Epidermal melanocyte (primary cell): ENCODE data around the gene KIF1A.

Source experiments
- DNase-seq: peaks from one replicate; pipeline ENCODE4 v3.0.0; 2011; ENCODE audit warnings: low spot score; ENCODE audit not compliant: insufficient read length

Gene KIF1A

DNA sequence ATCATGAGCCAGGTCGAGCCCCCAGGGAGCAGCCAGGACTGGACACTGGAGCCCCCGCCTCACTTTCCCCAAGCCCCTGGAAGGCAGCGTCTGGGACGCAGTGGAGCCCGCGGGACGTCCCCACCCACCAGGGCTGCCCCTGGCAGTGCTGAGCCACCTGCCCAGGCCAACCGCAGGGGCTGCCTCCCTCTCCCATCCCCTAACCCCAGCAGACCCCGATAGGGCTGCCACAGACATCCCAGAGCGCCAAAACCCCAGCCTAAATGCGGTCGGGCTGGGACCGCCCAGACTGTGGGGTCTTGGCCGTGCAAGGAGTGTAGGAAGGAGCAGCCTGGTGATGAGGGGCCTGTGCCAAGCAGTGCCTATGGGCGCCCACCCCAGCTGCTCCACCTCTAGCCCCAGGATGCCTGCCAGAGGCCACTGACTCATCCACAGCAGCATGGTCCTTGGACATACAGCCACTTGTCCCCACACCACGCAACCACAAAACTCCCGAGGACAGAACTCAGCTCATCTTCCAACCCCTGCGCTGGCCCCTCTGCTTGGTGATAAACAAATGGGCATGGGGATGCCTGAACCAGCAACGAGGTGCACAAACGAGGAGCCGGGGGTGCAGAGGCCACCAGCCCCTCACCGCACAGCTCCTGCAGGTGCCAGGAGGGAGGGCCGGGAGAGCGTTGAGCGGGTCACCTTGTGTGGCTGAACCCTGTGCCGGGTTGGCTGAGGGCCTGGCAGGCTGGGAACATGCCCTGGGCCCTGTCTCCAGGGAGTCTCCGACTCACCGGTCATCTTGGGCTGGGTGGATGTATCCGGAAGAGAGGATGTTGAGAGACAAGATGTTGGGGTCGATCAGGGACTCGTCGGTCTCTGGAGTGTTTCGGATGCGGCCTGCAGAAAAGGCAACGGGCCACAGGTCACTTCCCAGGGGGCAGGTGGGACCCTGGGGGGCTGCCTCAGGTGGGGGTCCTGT is 83.5 kb downstream of the KIF1A start:
- no peak for DNase-seq

DNA sequence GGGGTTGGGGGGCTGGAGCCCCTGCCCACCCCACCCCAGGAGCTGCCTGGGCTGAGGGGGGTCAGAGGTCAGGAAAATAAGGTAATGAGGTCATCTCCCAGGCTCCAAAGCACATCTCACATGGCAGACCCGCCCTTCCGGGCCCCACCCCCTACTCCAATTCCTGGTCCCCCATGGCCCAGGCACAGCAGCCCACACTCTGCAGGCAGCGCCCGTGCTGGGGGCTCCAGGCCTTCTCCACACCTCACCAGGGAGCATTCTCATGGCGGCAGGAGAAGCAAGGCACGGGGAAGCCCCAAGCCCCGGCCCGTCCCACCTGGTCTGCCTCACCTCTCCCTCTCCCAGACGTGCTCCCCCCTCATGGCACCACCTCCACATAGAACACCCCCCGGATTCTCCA is 84.5 kb downstream of the KIF1A start:
- no peak for DNase-seq

GRCh38 chr2:240734756-240735155 is 85.3 kb downstream of the KIF1A start:
- no peak for DNase-seq

GRCh38 chr2:240733803-240734495 is 86.1 kb downstream of the KIF1A start:
- no peak for DNase-seq

DNA sequence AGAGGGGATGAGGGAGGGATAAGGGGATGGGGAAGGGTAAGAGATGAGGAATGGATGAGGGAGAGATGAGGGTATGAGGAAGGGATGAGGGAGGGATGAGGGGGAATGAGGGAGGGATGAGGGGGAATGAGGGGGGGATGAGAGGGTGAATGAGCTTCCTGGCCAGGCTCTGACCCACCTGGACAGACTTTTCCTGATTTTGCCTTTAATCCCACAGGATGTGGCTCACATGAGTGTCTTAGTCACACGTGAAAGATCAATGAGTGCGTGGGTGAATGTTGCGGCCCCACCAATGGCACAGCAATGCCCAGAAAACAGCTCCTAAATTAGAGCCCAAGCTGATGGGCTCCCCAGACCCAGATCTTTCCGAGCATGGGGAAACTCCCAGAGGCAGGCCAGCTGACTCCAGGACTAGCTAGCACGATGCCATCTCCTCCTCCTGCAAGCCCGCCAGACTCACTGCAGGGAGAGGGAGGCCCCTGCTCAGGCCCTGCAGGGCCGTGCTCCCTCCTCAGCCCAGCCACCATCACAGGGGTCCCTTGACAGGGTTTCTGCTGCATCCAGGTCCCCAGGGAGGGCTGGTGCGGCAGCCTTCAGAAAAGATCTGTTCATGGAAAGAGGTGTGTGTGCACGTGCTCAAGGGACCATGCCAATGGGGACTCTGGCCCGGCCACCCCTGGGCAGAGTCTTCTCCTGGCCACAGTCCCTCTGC is 87.0 kb downstream of the KIF1A start:
- DNase-seq: no peak

DNA sequence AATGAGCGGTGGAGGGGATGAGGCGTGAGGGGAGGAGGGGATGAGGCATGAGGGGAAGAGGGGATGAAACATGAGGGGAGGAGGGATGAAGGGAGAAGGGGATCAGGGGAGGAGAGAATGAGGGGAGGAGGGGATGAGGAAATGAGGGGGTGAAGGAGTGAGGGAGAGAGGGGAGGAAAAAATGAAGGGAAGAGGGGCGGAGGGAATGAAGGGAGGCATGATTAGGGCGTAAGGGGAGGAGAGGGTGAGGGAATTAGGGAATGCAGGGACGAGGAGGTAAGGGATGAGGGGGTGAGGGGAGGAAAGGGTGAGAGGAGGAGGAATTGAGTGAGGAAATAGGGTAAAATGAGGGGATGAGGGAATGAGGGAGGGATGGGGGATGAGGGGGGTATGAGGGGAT is 87.8 kb downstream of the KIF1A start:
- no peak for DNase-seq

DNA sequence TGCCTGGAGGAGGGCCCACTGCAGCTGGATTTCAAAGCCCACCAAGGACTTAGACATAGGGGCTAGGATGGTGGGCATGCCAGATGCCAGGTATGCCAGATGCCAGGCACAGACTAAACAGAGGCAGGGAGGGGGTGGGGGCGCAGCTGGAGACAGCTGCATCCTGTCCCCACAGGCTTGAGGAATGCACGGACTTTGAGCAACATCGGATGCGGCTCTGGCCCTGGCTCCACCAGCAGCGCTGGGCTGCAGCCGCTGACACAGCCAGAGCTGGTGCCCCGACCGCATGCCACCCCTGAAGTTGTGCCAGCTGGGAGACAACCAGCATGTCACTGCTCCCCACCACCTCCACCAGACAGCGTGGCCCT is 88.9 kb downstream of the KIF1A start:
- DNase-seq: no peak

- DNase-seq: no peak
These were observed 89.4 kb downstream of the KIF1A start for GRCh38 chr2:240730501-240731177.

- DNase-seq: no peak
These were observed 91.2 kb downstream of the KIF1A start for GRCh38 chr2:240728827-240729226.

GRCh38 chr2:240728361-240728760 is 91.7 kb downstream of the KIF1A start:
- no peak for DNase-seq

- no peak for DNase-seq
These were observed 92.1 kb downstream of the KIF1A start for GRCh38 chr2:240727913-240728312.

DNA sequence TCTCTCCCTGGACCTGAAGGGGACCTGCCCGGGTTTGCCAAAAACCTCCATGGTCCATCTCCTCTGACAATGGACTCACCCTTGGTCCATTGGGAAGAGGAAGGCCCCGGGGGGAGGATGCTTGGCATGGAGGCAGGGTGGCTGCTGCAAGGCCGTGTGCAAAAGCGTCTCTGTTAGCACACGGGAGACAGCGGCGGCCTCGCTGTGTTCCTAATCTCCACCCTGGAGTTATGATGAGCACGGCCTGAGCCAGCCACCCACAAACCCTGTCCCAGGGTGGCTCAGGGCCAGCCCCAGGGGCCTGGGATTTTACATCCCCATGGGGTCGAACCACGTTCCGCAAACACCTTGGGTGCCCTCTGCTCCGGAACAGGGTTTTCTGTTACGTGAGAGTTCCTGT is 92.6 kb downstream of the KIF1A start:
- DNase-seq: no peak

GRCh38 chr2:240726876-240727275 is 93.1 kb downstream of the KIF1A start:
- DNase-seq: no peak

DNA sequence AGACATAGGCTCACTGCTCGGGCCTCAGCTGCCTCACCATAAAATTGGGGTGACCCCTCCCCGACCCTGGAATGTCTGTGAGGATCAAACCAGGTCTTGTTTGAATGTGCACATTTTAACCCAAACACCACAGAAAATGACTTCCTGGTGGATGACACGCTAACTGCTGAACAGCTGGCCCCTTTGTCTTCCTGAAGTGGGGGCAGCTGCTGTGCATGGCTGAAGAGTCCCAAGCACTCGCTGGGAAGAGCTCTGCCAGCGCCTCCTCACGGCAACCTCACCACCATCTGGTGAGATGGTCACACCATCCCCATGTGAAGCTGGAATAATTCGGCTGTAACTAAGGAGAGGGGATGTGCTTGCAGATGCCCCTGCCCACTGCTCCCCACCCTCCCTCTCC is 94.3 kb downstream of the KIF1A start:
- DNase-seq: no peak

DNA sequence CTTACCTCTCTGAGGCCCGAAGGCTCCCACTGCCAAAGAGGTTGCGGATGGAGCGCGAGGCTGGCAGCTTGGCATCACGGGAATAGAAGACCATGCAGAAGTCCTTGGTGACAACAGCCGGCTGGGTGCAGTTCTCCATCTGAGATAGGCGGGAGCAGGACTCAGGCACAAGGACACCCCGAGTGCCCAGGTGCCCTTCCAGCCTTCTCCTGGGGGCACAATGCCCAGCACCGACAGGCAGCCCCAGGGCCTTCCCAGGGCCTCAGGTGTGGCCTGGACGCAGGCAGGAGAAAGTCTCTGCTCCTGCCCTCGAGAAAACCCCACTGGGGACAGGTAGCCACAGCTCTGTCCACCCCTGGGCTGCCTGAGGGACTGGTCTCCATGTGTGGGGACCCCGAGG is 94.8 kb downstream of the KIF1A start:
- no peak for DNase-seq

DNA sequence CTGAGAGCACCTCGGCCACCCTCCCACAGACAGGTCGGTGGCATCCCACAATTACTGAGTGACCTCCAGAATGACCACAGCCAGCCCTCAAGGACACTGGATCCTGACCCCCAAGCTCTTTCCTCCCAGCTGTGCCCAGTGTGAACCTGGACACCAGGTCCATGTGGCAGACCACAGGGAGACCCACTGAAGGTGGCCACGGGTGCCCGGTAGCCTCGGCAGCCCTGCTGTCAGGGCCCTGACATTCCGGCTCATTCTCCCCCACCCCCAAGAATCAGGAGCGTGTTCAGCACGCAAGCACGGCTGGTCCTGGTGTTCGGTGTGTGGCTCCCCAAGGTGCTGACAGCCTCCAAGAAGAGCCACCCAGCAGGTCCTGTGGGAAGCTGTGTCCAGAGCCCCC is 95.6 kb downstream of the KIF1A start:
- DNase-seq: no peak

DNA sequence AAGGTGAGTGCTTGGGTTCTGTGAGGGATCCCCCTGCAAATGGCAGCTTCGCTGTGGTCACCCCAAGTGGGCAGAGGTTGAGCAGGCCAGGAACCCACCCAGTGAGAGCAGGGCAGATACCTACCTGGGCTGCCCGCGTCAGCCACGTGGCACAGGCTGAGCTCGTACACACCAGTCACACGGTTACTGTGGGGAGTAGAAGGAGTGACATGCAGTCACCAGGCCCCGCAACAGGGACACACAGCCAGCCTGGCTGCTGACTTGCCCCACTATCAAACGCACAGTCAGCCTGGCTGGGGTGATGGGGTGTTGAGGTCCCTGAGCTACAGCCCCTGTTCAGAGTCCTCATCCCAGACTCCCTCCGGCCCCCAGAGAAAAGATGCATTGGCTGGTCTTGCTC is 96.2 kb downstream of the KIF1A start:
- no peak for DNase-seq

DNA sequence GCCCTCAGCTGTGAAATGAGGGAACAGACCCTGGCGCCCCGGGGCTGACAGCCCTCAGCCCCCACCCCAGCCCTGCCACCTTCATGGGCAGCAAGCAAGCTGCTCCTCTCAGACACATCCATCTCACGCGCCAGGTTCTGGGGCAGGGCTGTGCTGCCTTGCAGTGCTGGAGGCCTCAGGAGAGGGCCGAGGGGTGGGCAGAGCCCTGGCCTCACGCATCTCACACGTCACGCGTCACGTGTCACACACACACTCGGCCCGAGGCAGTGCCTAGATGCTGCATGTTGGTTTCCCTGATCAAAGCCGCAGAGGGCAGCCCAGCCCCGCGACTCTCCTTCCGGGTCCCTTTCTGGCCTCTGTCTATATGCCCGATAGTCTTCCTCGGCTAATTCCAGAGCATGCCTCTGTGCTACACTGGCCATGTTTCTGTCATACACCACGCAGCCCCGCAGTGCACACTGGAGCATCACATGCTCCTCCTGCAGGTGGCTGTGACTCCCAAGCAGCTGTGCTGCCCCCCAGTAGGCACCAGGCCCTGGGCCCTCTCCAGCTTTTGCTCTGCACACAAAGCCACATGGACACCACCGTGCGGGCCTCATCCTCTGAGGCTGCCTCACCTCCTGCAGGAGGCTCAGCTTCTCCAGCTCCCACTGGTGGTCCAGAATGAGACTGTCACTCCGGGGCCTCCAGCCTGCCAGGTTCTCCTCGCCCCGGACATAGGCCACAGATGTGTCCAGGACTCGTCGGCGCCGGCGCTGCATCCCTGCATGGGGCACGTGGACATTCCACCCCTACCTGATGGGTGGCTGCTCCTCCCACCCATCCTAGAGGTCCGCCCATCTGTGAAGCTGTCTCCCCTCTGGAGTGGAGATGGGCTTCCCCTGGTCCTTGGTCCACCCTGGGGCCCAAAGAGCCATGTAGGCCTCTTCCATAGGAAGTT is 97.0 kb downstream of the KIF1A start:
- no peak for DNase-seq

- no peak for DNase-seq
These were observed 97.6 kb downstream of the KIF1A start for GRCh38 chr2:240722376-240722775.

GRCh38 chr2:240721596-240722180 is 98.3 kb downstream of the KIF1A start:
- DNase-seq: no peak
